GM18951 (cell line): ENCODE measurements around the gene MOK.

Source experiments
- POLR2A ChIP-seq: IDR thresholded peaks from 4 replicates; pipeline ENCODE4 v1.6.1; 2011; ENCODE audit warnings: mild to moderate bottlenecking; ENCODE audit not compliant: insufficient read length, insufficient read depth; ENCODE audit errors: extremely low read depth
- in situ Hi-C: fragments of 300-500 bp; cut with MboI; formaldehyde crosslinking; loops from one replicate; pipeline ENCODE4 v1.12.0; 2022; ENCODE audit warnings: low sequenced_read_pairs, mixed read lengths, inconsistent platforms; ENCODE audit not compliant: unreplicated experiment

The MOK gene

GRCh38 chr14:102239231-102239630 lies 65.7 kb downstream of the MOK start:
- no peak for TF ChIP-seq POLR2A
- in situ Hi-C loops, result no loop called here

GRCh38 chr14:102238766-102239165 lies 66.2 kb downstream of the MOK start:
- in situ Hi-C loops, result no loop called here
- no peak for TF ChIP-seq POLR2A

- no peak for TF ChIP-seq POLR2A
- in situ Hi-C loops, result no loop called here
Observed at GRCh38 chr14:102238131-102238530, 66.8 kb downstream of the MOK start.

GRCh38 chr14:102236026-102236425 lies 68.9 kb downstream of the MOK start:
- TF ChIP-seq POLR2A, result no peak

GRCh38 chr14:102235275-102235897 lies 69.6 kb downstream of the MOK start:
- in situ Hi-C loops, result no loop called here
- no peak for TF ChIP-seq POLR2A

More at GRCh38 chr14:102236026-102236425, 68.9 kb downstream of the MOK start:
- in situ Hi-C loops, result no loop called here

- in situ Hi-C loops, result no loop called here
- no peak for TF ChIP-seq POLR2A
Observed at GRCh38 chr14:102234331-102235264, 70.4 kb downstream of the MOK start.

GRCh38 chr14:102233081-102233480 lies 71.9 kb downstream of the MOK start:
- no peak for TF ChIP-seq POLR2A
- in situ Hi-C loops, result no loop called here

- in situ Hi-C loops, result no loop called here
- TF ChIP-seq POLR2A, result no peak
Observed at GRCh38 chr14:102232348-102232625, 72.7 kb downstream of the MOK start.

GRCh38 chr14:102231476-102232347 lies 73.3 kb downstream of the MOK start:
- TF ChIP-seq POLR2A, result no peak
- in situ Hi-C loops, result no loop called here

- in situ Hi-C loops, result no loop called here
- TF ChIP-seq POLR2A, result no peak
Observed at GRCh38 chr14:102230481-102231210, 74.3 kb downstream of the MOK start.

- in situ Hi-C loops, result no loop called here
- TF ChIP-seq POLR2A, result no peak
Observed at GRCh38 chr14:102229739-102230092, 75.2 kb downstream of the MOK start.

- TF ChIP-seq POLR2A, result no peak
- in situ Hi-C loops, result no loop called here
Observed at GRCh38 chr14:102229071-102229738, 75.8 kb downstream of the MOK start.
